Measurements from ENCODE around the gene ZNF862. TPM values are rescaled to one million over a fixed set of nuclear protein-coding genes. Genes with fewer than 3 reads are reported as not detected.

The ZNF862 gene
- total RNA-seq, 1 donor from 2014 or later: 1.7 TPM

DNA sequence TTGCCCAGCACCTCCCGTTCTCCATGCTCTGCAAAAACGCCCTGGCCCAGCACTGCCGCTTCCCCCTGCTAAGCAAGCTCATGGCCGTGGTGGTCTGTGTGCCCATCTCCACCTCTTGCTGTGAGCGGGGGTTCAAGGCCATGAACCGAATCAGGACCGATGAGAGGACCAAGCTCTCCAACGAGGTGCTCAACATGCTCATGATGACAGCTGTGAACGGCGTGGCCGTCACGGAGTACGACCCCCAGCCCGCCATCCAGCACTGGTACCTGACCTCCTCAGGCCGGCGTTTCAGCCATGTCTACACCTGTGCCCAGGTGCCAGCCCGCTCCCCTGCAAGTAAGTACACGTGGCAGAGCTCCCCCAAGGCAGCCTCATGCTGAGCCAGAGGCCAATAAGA is 24.0 kb downstream of the ZNF862 start:
- Histone ChIP-seq H3K36me3 (peaks cover 51 to 77% of the 10 kb centered on the region in 2 donors), H3K27me3 (no peaks in the 10 kb centered on the region), H3K9me3 (no peaks in the 10 kb centered on the region), H3K4me3 (no peak overlapping the region), H3K4me1 (no peaks in the 10 kb centered on the region), H3K27ac (no peak overlapping the region)
- DNase-seq (ENCODE audit: low spot score in 2 of 2): no peak
- intact Hi-C loops (cut with DNase I): no loop called here
- TF ChIP-seq, protein P1, sequence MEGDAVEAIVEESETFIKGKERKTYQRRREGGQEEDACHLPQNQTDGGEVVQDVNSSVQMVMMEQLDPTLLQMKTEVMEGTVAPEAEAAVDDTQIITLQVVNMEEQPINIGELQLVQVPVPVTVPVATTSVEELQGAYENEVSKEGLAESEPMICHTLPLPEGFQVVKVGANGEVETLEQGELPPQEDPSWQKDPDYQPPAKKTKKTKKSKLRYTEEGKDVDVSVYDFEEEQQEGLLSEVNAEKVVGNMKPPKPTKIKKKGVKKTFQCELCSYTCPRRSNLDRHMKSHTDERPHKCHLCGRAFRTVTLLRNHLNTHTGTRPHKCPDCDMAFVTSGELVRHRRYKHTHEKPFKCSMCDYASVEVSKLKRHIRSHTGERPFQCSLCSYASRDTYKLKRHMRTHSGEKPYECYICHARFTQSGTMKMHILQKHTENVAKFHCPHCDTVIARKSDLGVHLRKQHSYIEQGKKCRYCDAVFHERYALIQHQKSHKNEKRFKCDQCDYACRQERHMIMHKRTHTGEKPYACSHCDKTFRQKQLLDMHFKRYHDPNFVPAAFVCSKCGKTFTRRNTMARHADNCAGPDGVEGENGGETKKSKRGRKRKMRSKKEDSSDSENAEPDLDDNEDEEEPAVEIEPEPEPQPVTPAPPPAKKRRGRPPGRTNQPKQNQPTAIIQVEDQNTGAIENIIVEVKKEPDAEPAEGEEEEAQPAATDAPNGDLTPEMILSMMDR (IDR thresholded peaks at IDR 0.05): no peak

GRCh38 chr7:149863500-149863899 is 25.3 kb downstream of the ZNF862 start:
- no peak overlapping the region for H3K4me3 ChIP-seq
- H3K36me3 ChIP-seq: peaks cover 51 to 77% of the 10 kb centered on the region in 2 donors
- H3K27ac ChIP-seq: no peak overlapping the region
- intact Hi-C loops (cut with DNase I): no loop called here
- no peaks in the 10 kb centered on the region for H3K9me3 ChIP-seq
- no peaks in the 10 kb centered on the region for H3K4me1 ChIP-seq
- no peak for DNase-seq (ENCODE audit: low spot score in 2 of 2)
- TF ChIP-seq, protein P1 (IDR thresholded peaks at IDR 0.05): no peak
- no peaks in the 10 kb centered on the region for H3K27me3 ChIP-seq

DNA sequence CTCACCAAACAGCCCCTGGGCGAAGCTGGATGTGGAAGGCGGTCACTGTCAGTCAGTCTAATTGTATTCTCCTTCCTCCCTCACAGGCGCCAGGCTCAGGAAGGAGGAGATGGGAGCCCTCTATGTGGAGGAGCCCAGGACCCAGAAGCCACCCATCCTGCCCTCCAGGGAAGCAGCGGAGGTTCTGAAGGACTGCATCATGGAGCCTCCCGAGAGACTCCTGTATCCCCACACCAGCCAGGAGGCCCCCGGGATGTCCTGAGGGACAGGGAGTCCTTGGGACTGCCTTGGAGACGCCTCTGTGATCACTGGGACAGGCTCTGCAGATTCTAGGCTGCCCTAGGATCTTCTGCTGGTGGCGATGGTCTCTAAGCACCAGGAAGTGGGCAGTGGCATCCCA is 25.8 kb downstream of the ZNF862 start:
- TF ChIP-seq, protein P1 (IDR thresholded peaks at IDR 0.05): no peak
- no peak for DNase-seq (ENCODE audit: low spot score in 2 of 2)
- Histone ChIP-seq H3K27ac (no peak overlapping the region), H3K4me1 (no peaks in the 10 kb centered on the region), H3K36me3 (peaks cover 51 to 77% of the 10 kb centered on the region in 2 donors), H3K9me3 (no peaks in the 10 kb centered on the region), H3K4me3 (no peak overlapping the region), H3K27me3 (no peaks in the 10 kb centered on the region)
- intact Hi-C loops (cut with DNase I): no loop called here

- no peaks in the 10 kb centered on the region for H3K27me3 ChIP-seq
- intact Hi-C loops (cut with DNase I): no loop called here
Measured at GRCh38 chr7:149864751-149865150, 26.6 kb downstream of the ZNF862 start.

GRCh38 chr7:149865437-149865836 is 27.3 kb downstream of the ZNF862 start:
- no peak for DNase-seq (ENCODE audit: low spot score in 2 of 2)
- no peak overlapping the region for H3K4me3 ChIP-seq
- no peaks in the 10 kb centered on the region for H3K27me3 ChIP-seq
- H3K36me3 ChIP-seq: peaks cover 40 to 66% of the 10 kb centered on the region in 2 donors
- no peak overlapping the region for H3K27ac ChIP-seq
- TF ChIP-seq, protein P1 (IDR thresholded peaks at IDR 0.05): no peak
- H3K9me3 ChIP-seq: no peaks in the 10 kb centered on the region
- intact Hi-C loops (cut with DNase I): no loop called here
- no peaks in the 10 kb centered on the region for H3K4me1 ChIP-seq

More at GRCh38 chr7:149864751-149865150, 26.6 kb downstream of the ZNF862 start:
- H3K36me3 ChIP-seq: peaks cover 45 to 73% of the 10 kb centered on the region in 2 donors
- no peak for DNase-seq (ENCODE audit: low spot score in 2 of 2)
- H3K27ac ChIP-seq: no peak overlapping the region
- TF ChIP-seq, protein P1 (IDR thresholded peaks at IDR 0.05): no peak
- H3K4me3 ChIP-seq: no peak overlapping the region
- no peaks in the 10 kb centered on the region for H3K9me3 ChIP-seq
- H3K4me1 ChIP-seq: no peaks in the 10 kb centered on the region

Measured in ascending aorta (tissue), 2 donors.